ENCODE results near the gene CADM1.

Gene CADM1

DNA sequence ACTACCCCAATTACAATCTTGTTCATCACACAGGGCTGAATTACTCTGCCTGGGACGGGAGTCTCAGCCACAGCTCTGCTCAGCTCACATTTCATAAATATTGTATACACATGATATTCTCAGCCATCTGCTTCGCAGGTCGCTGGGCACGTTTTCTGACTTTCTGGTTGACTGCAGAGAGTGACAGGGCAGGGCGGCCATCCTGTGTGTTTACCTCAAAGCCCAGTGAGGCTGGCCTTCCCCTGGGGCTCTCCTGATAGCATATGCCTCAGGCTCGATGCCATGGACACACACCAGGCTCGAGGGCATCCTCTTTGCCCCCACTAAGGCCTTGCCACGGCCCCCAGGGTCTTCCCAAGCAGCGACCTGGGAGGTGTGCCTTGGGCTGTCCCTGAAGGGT is 345.0 kb downstream of the CADM1 start:
- TF ChIP-seq GATA2 (IDR thresholded peaks at IDR 0.05; ENCODE audit: low read depth, low read length): no peak
- TF ChIP-seq GATA3 (IDR thresholded peaks at IDR 0.05; ENCODE audit: low read depth, low read length): no peak

DNA sequence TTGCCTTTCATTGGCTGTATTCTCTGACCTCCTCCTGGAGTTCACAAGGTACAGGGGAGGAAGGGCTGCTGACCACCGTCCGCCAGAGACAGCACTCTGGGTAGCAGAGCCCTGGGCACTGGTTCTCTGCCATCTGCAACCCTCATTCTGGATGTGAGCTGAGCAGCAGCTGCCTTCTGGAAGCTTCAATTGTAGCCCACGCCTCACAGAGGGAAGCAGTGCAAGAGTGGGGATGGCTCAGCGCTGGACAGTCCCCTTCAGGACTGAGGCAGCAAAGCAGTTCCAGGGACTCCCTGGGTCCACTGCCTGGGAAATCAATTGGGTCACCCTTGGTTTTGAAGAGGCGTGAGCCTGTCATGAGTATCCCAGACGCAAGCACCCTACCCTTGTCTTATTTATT is 346.2 kb downstream of the CADM1 start:
- TF ChIP-seq GATA3 (IDR thresholded peaks at IDR 0.05; ENCODE audit: low read depth, low read length) (no peak), GATA2 (IDR thresholded peaks at IDR 0.05; ENCODE audit: low read depth, low read length) (no peak)

DNA sequence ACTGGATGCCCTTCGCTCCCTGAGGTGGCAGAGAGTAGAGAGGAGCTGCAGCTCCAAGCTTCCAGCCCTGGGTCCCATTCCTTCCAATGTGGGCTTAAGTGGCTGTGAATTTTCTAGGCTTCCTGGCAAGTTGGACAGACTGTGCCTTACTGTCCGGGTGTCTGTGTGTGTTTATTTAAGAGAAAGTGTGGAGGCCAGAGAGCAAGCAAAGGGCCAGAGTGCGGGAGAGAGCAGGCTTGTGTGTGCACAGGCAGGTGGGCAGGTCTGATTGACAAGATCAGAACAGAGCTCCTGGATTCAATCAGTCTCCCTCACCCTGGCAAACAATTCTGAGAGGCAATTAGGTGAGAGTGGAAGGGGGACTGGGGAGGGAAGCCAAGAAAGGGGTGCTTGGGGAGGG is 347.0 kb downstream of the CADM1 start:
- TF ChIP-seq GATA3 (IDR thresholded peaks at IDR 0.05; ENCODE audit: low read depth, low read length) (no peak), GATA2 (IDR thresholded peaks at IDR 0.05; ENCODE audit: low read depth, low read length) (no peak)

- TF ChIP-seq GATA3 (IDR thresholded peaks at IDR 0.05; ENCODE audit: low read depth, low read length) (no peak), GATA2 (IDR thresholded peaks at IDR 0.05; ENCODE audit: low read depth, low read length) (no peak)
These were observed 348.2 kb downstream of the CADM1 start for GRCh38 chr11:115155978-115156377.

DNA sequence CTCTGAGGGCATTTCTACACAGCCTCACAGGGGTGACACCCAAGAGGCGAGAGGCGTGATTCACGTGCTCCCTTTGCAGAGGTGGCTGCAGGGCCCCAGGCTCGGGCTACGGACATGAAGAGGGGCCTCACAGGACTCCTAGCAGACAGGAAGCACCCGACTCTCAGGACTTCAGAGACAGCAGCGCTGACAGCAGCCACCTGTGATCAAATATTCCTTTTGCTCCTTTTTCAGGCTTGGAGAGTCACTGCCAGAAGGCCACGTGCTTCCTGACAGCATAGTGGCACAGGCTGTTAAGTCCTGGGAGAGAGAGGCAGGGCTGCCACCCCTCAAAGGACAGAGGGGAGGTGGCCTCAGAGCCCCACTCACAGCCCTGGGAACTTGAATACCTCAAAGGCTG is 348.9 kb downstream of the CADM1 start:
- no peak for TF ChIP-seq GATA3 (IDR thresholded peaks at IDR 0.05; ENCODE audit: low read depth, low read length)
- TF ChIP-seq GATA2 (IDR thresholded peaks at IDR 0.05; ENCODE audit: low read depth, low read length): no peak

- TF ChIP-seq GATA2 (IDR thresholded peaks at IDR 0.05; ENCODE audit: low read depth, low read length) (no peak), GATA3 (IDR thresholded peaks at IDR 0.05; ENCODE audit: low read depth, low read length) (no peak)
These were observed 349.9 kb downstream of the CADM1 start for GRCh38 chr11:115154355-115154736.

GRCh38 chr11:115153731-115154354 is 350.4 kb downstream of the CADM1 start:
- TF ChIP-seq GATA2 (IDR thresholded peaks at IDR 0.05; ENCODE audit: low read depth, low read length) (no peak), GATA3 (IDR thresholded peaks at IDR 0.05; ENCODE audit: low read depth, low read length) (no peak)

GRCh38 chr11:115153135-115153534 is 351.1 kb downstream of the CADM1 start:
- TF ChIP-seq GATA3 (IDR thresholded peaks at IDR 0.05; ENCODE audit: low read depth, low read length) (no peak), GATA2 (IDR thresholded peaks at IDR 0.05; ENCODE audit: low read depth, low read length) (no peak)

DNA sequence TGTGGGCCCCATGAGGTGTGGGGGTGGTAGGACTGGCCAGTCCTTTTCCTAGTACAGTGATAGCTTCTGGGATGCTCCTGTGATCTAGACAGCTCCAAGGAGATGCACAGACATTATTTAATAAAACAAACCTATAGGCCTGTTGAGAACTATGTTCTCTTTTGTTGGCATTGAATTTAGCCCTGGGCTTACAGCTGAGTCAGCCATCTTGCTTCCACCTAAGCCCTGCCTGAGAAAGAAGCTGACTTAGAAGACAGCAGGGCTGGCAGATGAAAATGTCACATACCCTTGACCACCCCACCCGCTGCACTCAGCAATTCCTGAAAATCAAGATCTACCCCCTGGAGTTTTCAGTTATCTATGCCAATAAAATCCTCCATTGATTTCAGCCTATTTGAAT is 353.2 kb downstream of the CADM1 start:
- TF ChIP-seq GATA3 (IDR thresholded peaks at IDR 0.05; ENCODE audit: low read depth, low read length): no peak
- TF ChIP-seq GATA2 (IDR thresholded peaks at IDR 0.05; ENCODE audit: low read depth, low read length): no peak

- TF ChIP-seq GATA2 (IDR thresholded peaks at IDR 0.05; ENCODE audit: low read depth, low read length) (no peak), GATA3 (IDR thresholded peaks at IDR 0.05; ENCODE audit: low read depth, low read length) (no peak)
These were observed 355.5 kb downstream of the CADM1 start for GRCh38 chr11:115148691-115149090.

DNA sequence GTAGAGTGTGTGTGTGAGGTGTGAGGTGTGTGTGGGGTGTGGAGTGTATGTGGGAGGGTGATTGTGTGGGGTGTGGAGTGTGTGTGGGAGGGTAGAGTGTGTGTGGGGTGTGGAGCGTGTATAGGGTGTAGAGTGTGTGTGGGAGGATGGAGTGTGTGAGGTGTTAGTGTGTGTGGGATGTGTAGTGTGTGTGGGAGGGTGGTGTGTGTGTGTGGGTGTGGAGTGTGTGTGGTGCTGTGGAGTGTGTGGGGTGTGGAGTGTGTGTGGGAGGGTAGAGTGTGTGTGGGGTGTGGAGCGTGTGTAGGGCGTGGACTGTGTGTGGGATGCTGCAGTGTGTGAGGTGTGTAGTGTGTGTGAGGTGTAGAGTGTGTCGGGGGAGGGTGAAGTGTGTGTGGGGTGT is 356.1 kb downstream of the CADM1 start:
- TF ChIP-seq GATA3 (IDR thresholded peaks at IDR 0.05; ENCODE audit: low read depth, low read length) (no peak), GATA2 (IDR thresholded peaks at IDR 0.05; ENCODE audit: low read depth, low read length) (no peak)

- TF ChIP-seq GATA2 (IDR thresholded peaks at IDR 0.05; ENCODE audit: low read depth, low read length) (no peak), GATA3 (IDR thresholded peaks at IDR 0.05; ENCODE audit: low read depth, low read length) (no peak)
These were observed 356.9 kb downstream of the CADM1 start for GRCh38 chr11:115147243-115147807.

- no peak for TF ChIP-seq GATA2 (IDR thresholded peaks at IDR 0.05; ENCODE audit: low read depth, low read length)
- TF ChIP-seq GATA3 (IDR thresholded peaks at IDR 0.05; ENCODE audit: low read depth, low read length): no peak
These were observed 357.8 kb downstream of the CADM1 start for GRCh38 chr11:115146425-115146824.

DNA sequence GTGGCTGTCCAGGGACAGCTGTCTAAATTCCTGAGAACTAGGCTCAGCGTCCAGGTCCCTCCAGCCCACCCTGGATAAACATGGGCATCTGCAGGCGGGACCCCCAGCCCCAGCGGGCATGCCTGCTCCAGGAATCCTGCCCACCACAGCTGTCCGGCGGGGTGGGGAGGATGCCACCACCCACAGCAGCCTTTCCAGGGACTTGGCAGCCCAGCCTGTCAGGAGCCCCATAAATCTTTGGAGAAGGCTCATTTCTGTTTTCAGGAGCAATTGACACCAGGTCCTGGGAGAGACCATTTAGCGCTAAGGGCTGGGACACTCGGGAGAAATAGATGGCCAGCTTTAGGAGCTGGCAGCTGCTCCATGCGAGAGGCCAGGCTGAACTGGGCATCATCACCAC is 358.9 kb downstream of the CADM1 start:
- TF ChIP-seq GATA2 (IDR thresholded peaks at IDR 0.05; ENCODE audit: low read depth, low read length): no peak

DNA sequence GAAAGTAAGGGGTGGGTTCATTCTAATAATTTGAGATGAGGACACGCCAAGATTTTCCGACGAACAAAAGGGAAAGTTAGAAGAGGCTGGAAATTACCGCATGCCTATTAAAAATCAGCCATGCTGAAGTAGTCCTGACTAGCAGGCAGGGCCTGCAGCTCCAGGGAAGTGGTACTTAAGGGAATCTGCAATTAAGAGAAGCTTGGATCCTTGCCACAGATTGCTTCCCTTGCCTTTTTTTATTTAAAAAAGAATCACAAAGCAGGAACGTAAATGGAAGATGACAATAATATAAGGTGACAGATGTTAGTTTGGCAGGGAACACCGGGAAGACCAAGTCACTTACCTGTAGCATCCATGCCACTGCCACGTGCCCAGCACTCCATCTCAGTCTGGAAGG is 359.3 kb downstream of the CADM1 start:
- no peak for TF ChIP-seq GATA2 (IDR thresholded peaks at IDR 0.05; ENCODE audit: low read depth, low read length)
- TF ChIP-seq GATA3 (IDR thresholded peaks at IDR 0.05; ENCODE audit: low read depth, low read length): no peak

- no peak for TF ChIP-seq GATA2 (IDR thresholded peaks at IDR 0.05; ENCODE audit: low read depth, low read length)
- no peak for TF ChIP-seq GATA3 (IDR thresholded peaks at IDR 0.05; ENCODE audit: low read depth, low read length)
These were observed 360.2 kb downstream of the CADM1 start for GRCh38 chr11:115144014-115144413.

Measured in SH-SY5Y (cell line).